DND-41 (cell line): ENCODE measurements around the gene ABL2.

Experiments
- EZH2 ChIP-seq: IDR thresholded peaks from 3 replicates; pipeline ENCODE4 v1.6.1; 2012; ENCODE audit warnings: borderline replicate concordance, low read depth, mild to moderate bottlenecking, moderate library complexity, low read length, inconsistent platforms; ENCODE audit not compliant: severe bottlenecking
- TF ChIP-seq, protein P1 (sequence below): IDR thresholded peaks from 2 replicates; pipeline ENCODE4 v1.5.1; 2012; ENCODE audit warnings: borderline replicate concordance, low read length, moderate library complexity, mild to moderate bottlenecking; ENCODE audit not compliant: poor library complexity, severe bottlenecking; ENCODE audit errors: extremely low read depth

DNA sequence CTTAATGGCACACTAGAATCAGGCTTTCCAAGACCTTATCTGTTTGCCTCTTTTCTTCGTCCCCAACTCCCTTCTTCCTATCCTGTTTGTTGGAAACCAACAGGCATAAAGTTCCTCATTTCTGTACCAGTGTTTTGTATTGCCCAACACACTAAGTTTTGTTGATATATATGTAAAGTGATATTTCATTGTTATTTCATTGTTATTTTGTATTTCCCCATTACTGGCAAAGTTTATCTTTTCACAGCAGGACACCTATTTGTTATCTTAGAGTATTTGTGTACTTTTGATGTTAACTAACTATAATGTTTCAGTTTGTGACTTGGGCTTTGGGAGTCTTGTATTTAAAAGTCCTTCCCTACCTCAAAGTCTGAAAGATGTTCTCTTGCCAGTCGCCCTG, 176.7 kb downstream of the ABL2 start:
- TF ChIP-seq, protein P1, sequence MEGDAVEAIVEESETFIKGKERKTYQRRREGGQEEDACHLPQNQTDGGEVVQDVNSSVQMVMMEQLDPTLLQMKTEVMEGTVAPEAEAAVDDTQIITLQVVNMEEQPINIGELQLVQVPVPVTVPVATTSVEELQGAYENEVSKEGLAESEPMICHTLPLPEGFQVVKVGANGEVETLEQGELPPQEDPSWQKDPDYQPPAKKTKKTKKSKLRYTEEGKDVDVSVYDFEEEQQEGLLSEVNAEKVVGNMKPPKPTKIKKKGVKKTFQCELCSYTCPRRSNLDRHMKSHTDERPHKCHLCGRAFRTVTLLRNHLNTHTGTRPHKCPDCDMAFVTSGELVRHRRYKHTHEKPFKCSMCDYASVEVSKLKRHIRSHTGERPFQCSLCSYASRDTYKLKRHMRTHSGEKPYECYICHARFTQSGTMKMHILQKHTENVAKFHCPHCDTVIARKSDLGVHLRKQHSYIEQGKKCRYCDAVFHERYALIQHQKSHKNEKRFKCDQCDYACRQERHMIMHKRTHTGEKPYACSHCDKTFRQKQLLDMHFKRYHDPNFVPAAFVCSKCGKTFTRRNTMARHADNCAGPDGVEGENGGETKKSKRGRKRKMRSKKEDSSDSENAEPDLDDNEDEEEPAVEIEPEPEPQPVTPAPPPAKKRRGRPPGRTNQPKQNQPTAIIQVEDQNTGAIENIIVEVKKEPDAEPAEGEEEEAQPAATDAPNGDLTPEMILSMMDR: no peak
- TF ChIP-seq EZH2: no peak
